PC-3 (cell line): ENCODE results near the gene DGLUCY. TPM values are rescaled to one million over a fixed set of nuclear protein-coding genes. Genes with fewer than 3 reads are reported as not detected.

Experiments
- ATAC-seq: fragments of 200-7000 bp; cut with Tn5 transposase; 2 replicates; pipeline ENCODE4 v1.9.1; 2020; ENCODE audit warnings: mild to moderate bottlenecking, moderate library complexity
- BruUV-seq: library from RNA; stranded (reverse); fragments of 400-500 nt; replicated peaks from 2 replicates; lab custom pipeline; 2021; lab: Mats Ljungman, UMichigan
- CTCF ChIA-PET: fragments of 300-600 bp; sonication (Branson Sonifier 250); formaldehyde crosslinking; loops from one replicate; lab custom pipeline; 2022; ENCODE audit warnings: antibody characterized with exemption; lab: Charles Lee
- POLR2A ChIA-PET: fragments of 300-600 bp; sonication (Branson Sonifier 250); formaldehyde crosslinking; loops from one replicate; lab custom pipeline; 2022; ENCODE audit warnings: antibody characterized with exemption; ENCODE audit not compliant: unreplicated experiment; lab: Charles Lee
- DNase-seq: peaks from one replicate; pipeline ENCODE4 v3.0.0-alpha.2; 2015
- H2AFZ ChIP-seq: fragments of 300-600 bp; sonication (generic); 2 replicates; pipeline ENCODE4 v1.6.0; 2016; ENCODE audit warnings: antibody characterized with exemption, low read length
- H3F3A ChIP-seq: fragments of 300-600 bp; sonication (generic); one replicate; pipeline ENCODE4 v1.6.0; 2017; ENCODE audit warnings: antibody characterized with exemption, low read length, control low read depth, mild to moderate bottlenecking; ENCODE audit not compliant: unreplicated experiment
- H3K27ac ChIP-seq: fragments of 300-600 bp; sonication (generic); 2 replicates; pipeline ENCODE4 v1.5.1; 2016; ENCODE audit warnings: mild to moderate bottlenecking, low read length
- H3K27me3 ChIP-seq: fragments of 300-600 bp; sonication (generic); 2 replicates; pipeline ENCODE4 v1.6.1; 2016; ENCODE audit warnings: low read length, mixed read lengths
- H3K36me3 ChIP-seq: fragments of 300-600 bp; sonication (generic); 2 replicates; pipeline ENCODE4 v1.6.1; 2016; ENCODE audit warnings: low read depth, mixed run types, low read length, mixed read lengths
- H3K4me1 ChIP-seq: fragments of 300-600 bp; sonication (generic); 2 replicates; pipeline ENCODE4 v1.5.1; 2016; ENCODE audit warnings: low read length; ENCODE audit not compliant: insufficient read depth
- H3K4me2 ChIP-seq: fragments of 300-600 bp; sonication (generic); 2 replicates; pipeline ENCODE4 v1.6.0; 2016; ENCODE audit warnings: low read length
- H3K4me3 ChIP-seq: fragments of 300-600 bp; sonication (generic); 2 replicates; pipeline ENCODE4 v1.5.1; 2016; ENCODE audit warnings: mild to moderate bottlenecking, low read length, mixed read lengths
- H3K79me2 ChIP-seq: fragments of 300-600 bp; sonication (generic); 2 replicates; pipeline ENCODE4 v1.6.1; 2017; ENCODE audit warnings: low read length, mixed read lengths
- H3K9ac ChIP-seq: fragments of 300-600 bp; sonication (generic); 2 replicates; pipeline ENCODE4 v1.6.0; 2016; ENCODE audit warnings: mild to moderate bottlenecking, low read length
- H3K9me2 ChIP-seq: fragments of 300-600 bp; sonication (generic); replicated peaks from 2 replicates; pipeline ENCODE4 v1.6.1; 2016; ENCODE audit warnings: mixed run types, low read length, mixed read lengths
- H3K9me3 ChIP-seq: fragments of 300-600 bp; sonication (generic); 2 replicates; pipeline ENCODE4 v1.6.1; 2016; ENCODE audit warnings: low read length, mixed read lengths
- H4K20me1 ChIP-seq: fragments of 300-600 bp; sonication (generic); 2 replicates; pipeline ENCODE4 v1.6.1; 2016; ENCODE audit warnings: low read length, mixed read lengths
- EZH2 ChIP-seq: fragments of 300-600 bp; sonication (generic); IDR thresholded peaks from one replicate; pipeline ENCODE4 v1.6.1; 2017; ENCODE audit warnings: antibody characterized with exemption, mild to moderate bottlenecking, low read length; ENCODE audit not compliant: unreplicated experiment
- EZH2phosphoT487 ChIP-seq: fragments of 300-600 bp; sonication (generic); IDR thresholded peaks from 2 replicates; pipeline ENCODE4 v1.6.1; 2018; ENCODE audit warnings: mild to moderate bottlenecking, antibody characterized with exemption, low read length, borderline replicate concordance
- intact Hi-C: fragments of 100-400 bp; cut with micrococcal nuclease; formaldehyde crosslinking; loops from 2 replicates; pipeline ENCODE4 v1.9.0; 2023
- total RNA-seq: library from RNA; depleted of rRNA; stranded (reverse); fragments of >200 nt; gene quantifications from 2 replicates; pipeline ENCODE4 v1.2.3, GENCODE V29; 2014; rRNA removed
- TF ChIP-seq, protein P1 (sequence below): fragments of 300-600 bp; sonication (generic); conservative IDR thresholded peaks from 2 replicates; pipeline ENCODE4 v1.5.1; 2017; ENCODE audit warnings: antibody characterized with exemption, low read depth, mild to moderate bottlenecking, low read length

The DGLUCY gene
- total RNA-seq, 1 experiment from 2014 or later = 0.84 TPM

DNA sequence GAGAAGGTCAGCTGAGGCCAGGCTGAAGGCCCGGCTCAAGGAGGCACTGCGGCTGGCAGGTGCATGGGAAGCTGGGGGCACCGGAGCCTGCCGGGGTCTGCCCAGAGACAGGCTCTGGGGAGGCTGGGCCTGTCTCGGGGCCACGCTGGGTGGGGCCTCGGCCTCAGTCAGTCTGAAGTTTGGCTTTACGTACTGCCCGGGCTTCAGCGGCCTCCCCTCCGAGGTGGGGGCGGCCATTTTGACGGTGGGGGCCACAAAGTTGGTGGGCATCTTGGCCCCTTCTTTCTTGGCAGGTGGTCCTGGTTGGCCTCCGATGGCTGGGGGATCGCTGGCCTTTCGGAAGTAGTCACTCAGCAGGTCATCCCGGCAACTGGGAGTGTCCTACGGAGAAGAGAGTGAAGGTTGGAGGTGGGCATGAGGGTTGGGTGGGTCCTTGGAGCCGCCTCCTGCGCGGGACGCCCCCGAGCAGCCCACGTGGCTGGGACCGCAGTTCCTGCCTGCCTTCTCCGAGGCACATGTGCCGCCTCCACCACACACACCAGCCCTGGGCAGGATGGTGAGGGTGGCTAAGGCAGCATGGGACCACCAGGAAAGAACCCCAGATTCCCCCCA lies 159.5 kb downstream of the DGLUCY start:
- no peak overlapping the region for H3K27ac ChIP-seq
- no peak overlapping the region for H2AFZ ChIP-seq
- no peaks in the 10 kb centered on the region for H3K79me2 ChIP-seq
- no peak for DNase-seq
- H4K20me1 ChIP-seq = no peaks in the 10 kb centered on the region
- ChIA-PET CTCF (no interaction called here), POLR2A (no interaction called here)
- no peaks in the 10 kb centered on the region for H3K4me1 ChIP-seq
- no peaks in the 10 kb centered on the region for H3F3A ChIP-seq
- H3K4me2 ChIP-seq = no peak overlapping the region
- no peaks in the 10 kb centered on the region for H3K9me2 ChIP-seq
- no peak for ATAC-seq
- H3K9ac ChIP-seq = no peak overlapping the region
- peaks cover 6% of the 10 kb centered on the region; the same call in 1 of the 2 replicates for H3K36me3 ChIP-seq
- no TSS peak for BruUV-seq
- TF ChIP-seq EZH2 (no peak), EZH2phosphoT487 (no peak)
- TF ChIP-seq, protein P1, sequence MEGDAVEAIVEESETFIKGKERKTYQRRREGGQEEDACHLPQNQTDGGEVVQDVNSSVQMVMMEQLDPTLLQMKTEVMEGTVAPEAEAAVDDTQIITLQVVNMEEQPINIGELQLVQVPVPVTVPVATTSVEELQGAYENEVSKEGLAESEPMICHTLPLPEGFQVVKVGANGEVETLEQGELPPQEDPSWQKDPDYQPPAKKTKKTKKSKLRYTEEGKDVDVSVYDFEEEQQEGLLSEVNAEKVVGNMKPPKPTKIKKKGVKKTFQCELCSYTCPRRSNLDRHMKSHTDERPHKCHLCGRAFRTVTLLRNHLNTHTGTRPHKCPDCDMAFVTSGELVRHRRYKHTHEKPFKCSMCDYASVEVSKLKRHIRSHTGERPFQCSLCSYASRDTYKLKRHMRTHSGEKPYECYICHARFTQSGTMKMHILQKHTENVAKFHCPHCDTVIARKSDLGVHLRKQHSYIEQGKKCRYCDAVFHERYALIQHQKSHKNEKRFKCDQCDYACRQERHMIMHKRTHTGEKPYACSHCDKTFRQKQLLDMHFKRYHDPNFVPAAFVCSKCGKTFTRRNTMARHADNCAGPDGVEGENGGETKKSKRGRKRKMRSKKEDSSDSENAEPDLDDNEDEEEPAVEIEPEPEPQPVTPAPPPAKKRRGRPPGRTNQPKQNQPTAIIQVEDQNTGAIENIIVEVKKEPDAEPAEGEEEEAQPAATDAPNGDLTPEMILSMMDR = no peak
- H3K9me3 ChIP-seq = no peaks in the 10 kb centered on the region
- intact Hi-C loops = no loop called here
- no peak overlapping the region for H3K4me3 ChIP-seq
- no peaks in the 10 kb centered on the region for H3K27me3 ChIP-seq

GRCh38 chr14:91273885-91274273 lies 160.0 kb downstream of the DGLUCY start:
- no peaks in the 10 kb centered on the region for H3K9me3 ChIP-seq
- BruUV-seq = no TSS peak
- H3K79me2 ChIP-seq = no peaks in the 10 kb centered on the region
- no peaks in the 10 kb centered on the region for H3K27me3 ChIP-seq
- POLR2A ChIA-PET = no interaction called here
- H3K4me3 ChIP-seq = no peak overlapping the region
- H3K9me2 ChIP-seq = no peaks in the 10 kb centered on the region
- intact Hi-C loops = no loop called here
- ATAC-seq = no peak
- TF ChIP-seq EZH2phosphoT487 = no peak
- TF ChIP-seq EZH2 = no peak
- H3K4me2 ChIP-seq = no peak overlapping the region
- DNase-seq = no peak
- CTCF ChIA-PET = no interaction called here
- no peaks in the 10 kb centered on the region for H3F3A ChIP-seq
- H3K27ac ChIP-seq = no peak overlapping the region
- no peak overlapping the region for H3K9ac ChIP-seq
- no peaks in the 10 kb centered on the region for H3K4me1 ChIP-seq
- no peaks in the 10 kb centered on the region for H4K20me1 ChIP-seq
- no peak overlapping the region for H2AFZ ChIP-seq
- H3K36me3 ChIP-seq = peaks cover 6% of the 10 kb centered on the region; the same call in 1 of the 2 replicates

GRCh38 chr14:91274796-91275195 lies 160.9 kb downstream of the DGLUCY start:
- Histone ChIP-seq H3K27me3 (no peaks in the 10 kb centered on the region), H3K4me1 (no peaks in the 10 kb centered on the region), H3K4me3 (no peak overlapping the region), H2AFZ (no peak overlapping the region), H3K9me3 (no peaks in the 10 kb centered on the region), H3K79me2 (no peaks in the 10 kb centered on the region), H3F3A (no peaks in the 10 kb centered on the region), H3K9me2 (no peaks in the 10 kb centered on the region), H3K4me2 (no peak overlapping the region), H4K20me1 (no peaks in the 10 kb centered on the region), H3K9ac (no peak overlapping the region), H3K36me3 (peaks cover 11% of the 10 kb centered on the region; the same call in 1 of the 2 replicates), H3K27ac (no peak overlapping the region)
- intact Hi-C loops = no loop called here
- TF ChIP-seq EZH2phosphoT487 (no peak), EZH2 (no peak)
- TF ChIP-seq, protein P1 = no peak
- ATAC-seq (no peak), DNase-seq (no peak)
- ChIA-PET POLR2A (no interaction called here), CTCF (no interaction called here)
- BruUV-seq = no TSS peak

Other genes starting within 250 kb of the DGLUCY start
- 8.6 and 10.7 TPM in 2 replicates for gene RPS6KA5, start 53.4 kb upstream of the DGLUCY start, total RNA-seq
- gene GPR68, start 130.6 kb downstream of the DGLUCY start, total RNA-seq = 0.35 and 1.5 TPM in 2 replicates